GM21423 (cell line): Measurements from ENCODE around the gene BEST2.

ENCODE experiments used
- ATAC-seq: cut with Tn5 transposase; IDR thresholded peaks from one replicate; pipeline ENCODE4 v1.9.1; 2021; ENCODE audit warnings: mild to moderate bottlenecking, moderate library complexity; ENCODE audit not compliant: unreplicated experiment

BEST2 gene

DNA sequence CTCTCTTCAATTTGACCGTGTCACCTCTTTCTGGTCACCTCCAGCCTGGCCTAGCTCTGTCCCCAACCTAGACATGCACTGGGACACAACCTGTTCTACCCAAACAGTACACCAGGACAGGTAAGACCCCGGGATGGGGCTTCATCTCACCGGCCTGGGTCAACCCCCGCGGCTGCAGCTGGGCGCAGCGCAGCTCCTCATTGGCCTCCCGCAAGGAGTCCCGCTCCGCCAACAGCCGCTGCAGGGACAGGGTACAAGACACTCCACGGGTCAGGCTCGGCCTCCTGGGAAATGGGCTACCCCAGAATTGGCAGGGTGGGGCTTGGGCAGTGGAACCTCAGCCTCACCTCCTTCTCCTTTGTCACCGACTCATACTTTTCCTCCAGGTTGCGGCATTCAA is 16.1 kb downstream of the BEST2 start:
- ATAC-seq: no peak

- ATAC-seq: no peak
Measured at GRCh38 chr19:12769689-12770088, 18.1 kb downstream of the BEST2 start.

DNA sequence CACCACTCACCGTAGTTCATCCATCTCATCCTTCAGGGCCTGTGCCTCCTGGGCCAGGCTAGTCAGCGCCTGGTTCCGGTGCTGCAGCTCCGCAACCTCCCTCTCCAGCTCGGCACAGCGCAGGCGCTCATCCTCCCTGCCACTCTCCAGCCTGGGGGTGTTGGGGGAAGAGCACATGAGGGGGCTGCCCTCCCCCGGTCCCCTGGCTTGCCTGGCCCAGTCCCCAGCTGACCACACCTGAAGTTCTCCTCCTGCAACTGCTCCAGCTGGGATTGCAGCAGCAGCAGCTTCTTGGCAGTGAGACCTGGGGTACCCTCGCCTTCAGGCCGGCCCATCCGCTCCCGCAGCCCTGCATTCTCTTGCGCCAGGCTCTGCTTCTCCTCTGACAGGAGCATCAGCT is 19.3 kb downstream of the BEST2 start:
- ATAC-seq: no peak

- ATAC-seq: no peak
Measured at GRCh38 chr19:12772323-12772722, 20.7 kb downstream of the BEST2 start.

- no peak for ATAC-seq
Measured at GRCh38 chr19:12773571-12773970, 22.0 kb downstream of the BEST2 start.

GRCh38 chr19:12774588-12775555 is 23.3 kb downstream of the BEST2 start, which contains the start of gene HOOK2:
HOOK2 (minus strand) TSS chr19:12775552; CDS start chr19:12775449, 103 bp downstream.
- no peak for ATAC-seq

- no peak for ATAC-seq
Measured at GRCh38 chr19:12777217-12778016, 25.8 kb downstream of the BEST2 start.

GRCh38 chr19:12778017-12778904 is 26.7 kb downstream of the BEST2 start:
- ATAC-seq: no peak

- no peak for ATAC-seq
Measured at GRCh38 chr19:12778905-12779161, 27.2 kb downstream of the BEST2 start.

- ATAC-seq: no peak
Measured at GRCh38 chr19:12779162-12779993, 27.8 kb downstream of the BEST2 start.

DNA sequence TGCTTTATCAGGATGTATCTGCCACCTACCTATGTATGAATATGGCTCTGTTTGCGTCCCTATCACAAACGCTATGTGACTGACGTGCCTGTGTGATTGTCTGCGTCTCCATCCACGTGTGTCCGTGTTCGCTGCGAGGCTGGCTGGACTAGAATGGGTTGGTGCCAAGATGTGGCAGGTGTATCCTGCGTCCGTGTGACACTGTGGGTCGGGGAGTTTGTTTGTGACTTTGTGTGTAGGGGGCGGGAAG is 30.5 kb downstream of the BEST2 start:
- no peak for ATAC-seq

DNA sequence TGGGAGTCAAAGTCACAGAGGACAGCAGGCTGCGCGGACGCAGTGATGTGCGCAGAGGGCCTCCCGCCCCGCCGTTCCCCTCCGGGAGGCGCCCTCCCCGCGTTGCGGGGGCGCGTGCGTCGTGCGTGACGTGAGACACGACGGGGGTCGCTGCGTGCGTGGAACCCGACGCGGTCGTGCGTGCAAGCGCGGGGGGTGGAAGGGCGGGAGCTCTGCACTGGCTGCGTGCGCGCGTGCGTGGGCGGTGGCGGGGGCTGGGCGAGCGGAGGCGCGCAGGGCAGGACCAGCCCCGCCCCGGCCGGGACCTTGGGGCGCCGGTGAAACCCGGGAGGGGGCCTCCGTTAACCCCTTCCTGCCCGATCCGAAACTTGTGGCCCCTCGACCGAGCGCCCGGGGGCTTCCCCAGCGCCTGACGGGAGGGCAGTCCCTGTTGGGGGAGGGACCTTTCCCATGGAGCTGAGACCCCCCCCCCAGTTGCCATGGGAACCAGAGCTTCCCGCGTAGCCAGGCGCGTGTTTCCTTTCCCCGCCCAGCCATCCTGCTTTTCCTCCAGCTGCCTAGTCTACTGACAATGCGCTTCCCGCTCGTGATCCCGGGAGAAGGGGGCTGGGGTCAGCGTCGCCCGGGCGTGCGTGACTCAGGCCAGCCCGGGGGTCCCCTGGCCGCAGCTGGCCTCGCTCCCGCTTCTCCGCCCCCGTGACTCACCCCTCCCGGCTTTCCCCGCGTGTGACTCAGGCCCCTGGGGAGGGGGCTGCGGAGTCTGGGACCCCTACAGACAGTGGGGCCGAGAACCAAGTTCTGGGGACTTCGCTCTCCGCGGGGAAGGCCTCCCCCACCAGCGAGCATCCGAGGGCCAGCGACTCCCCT is 31.1 kb downstream of the BEST2 start:
- peak; percentile 37 for ATAC-seq

- ATAC-seq: no peak
Measured at GRCh38 chr19:12783291-12783848, 31.8 kb downstream of the BEST2 start.

DNA sequence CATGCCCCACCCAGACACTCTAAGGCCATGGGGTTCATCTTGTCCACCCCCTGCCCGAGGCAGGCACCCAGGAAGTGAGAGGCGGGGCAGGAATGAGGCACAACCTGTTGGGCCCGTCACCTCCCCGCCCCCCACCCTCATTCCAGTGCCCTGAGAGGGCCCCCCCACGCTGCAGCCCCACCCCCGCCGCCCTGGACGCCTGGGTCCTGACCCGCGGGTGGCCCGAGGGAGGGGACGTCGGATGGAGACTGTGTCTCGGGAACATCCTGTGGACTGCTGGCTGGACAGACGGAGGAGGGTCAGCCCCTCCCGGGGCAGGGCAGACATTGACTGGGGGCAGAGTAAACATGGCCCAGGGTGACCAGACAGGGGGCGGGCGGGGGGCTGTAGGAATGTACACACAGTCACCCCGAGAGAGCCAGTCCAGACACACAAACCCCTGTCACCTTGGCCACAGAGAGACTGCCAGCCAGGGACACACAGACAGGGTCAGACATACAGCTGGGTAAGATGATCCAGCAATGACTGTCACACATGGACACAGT is 32.3 kb downstream of the BEST2 start:
- no peak for ATAC-seq

DNA sequence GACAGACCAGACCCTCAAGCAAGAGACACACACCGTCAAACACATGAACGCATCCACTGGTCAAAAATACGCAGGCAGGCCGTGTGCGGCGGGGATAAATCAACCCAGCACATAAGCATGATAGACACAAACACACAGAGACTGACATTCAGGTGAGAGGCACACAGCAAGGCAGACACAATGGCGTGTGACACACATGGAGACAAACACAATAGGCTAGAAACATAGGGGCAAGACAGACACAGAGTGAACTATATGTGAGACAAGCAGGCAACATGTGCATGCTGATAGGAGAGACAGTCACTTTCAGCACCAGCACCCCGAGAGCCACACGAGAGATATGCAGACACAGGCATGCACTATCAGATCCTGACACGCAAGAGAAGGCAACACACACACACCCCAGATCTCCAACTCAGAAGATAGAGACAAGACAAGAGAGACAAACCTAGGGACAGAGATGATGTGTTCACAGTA is 32.8 kb downstream of the BEST2 start:
- no peak for ATAC-seq

DNA sequence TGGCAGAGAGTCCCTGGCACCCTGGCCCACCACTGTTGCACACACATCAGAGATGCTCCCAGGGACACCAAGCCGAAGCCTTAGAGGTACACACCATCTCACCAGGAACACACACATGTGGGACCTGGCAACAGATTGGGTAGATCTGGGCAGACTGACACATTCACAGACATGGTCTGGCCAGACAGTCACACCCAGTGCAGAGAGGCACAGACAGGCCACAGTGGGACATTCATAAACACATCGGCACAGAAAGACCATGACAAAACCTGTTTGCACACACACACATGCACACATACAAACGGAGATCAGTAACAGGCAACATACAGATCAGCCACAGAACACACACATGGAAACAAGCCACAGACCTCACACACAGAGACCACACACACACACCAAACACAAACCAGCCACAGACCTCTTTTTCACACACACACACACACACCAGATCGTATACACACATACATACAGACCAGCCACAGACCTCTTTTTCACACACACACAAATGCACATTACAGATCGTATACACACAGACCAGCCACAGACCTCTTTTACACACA is 33.4 kb downstream of the BEST2 start:
- ATAC-seq: no peak

GRCh38 chr19:12785431-12786031 is 33.9 kb downstream of the BEST2 start:
- ATAC-seq: no peak
